HEK293 (cell line): ENCODE measurements around the gene PSMD12.

Source experiments
- CTCF ChIA-PET: fragments of 350-600 bp; formaldehyde crosslinking; extraction: SDS; loops from one replicate; lab custom pipeline; 2021; ENCODE audit warnings: antibody characterized with exemption; lab: Yijun Ruan, JAX
- POLR2A ChIA-PET: fragments of 300-600 bp; formaldehyde crosslinking; extraction: SDS; loops from one replicate; lab custom pipeline; 2020; ENCODE audit warnings: antibody characterized with exemption, inconsistent platforms; lab: Yijun Ruan, JAX
- H3K27ac ChIP-seq: fragments of 200-500 bp; sonication (Bioruptor generic); 2 replicates; pipeline ENCODE4 v1.5.1; 2014; ENCODE audit warnings: low read depth, low read length, control low read depth, inconsistent platforms; ENCODE audit errors: extremely low read depth
- H3K36me3 ChIP-seq, 2 experiments: fragments of 200-500 bp in 1 of 2; sonication (Bioruptor generic) in 1 of 2; 1 replicate in 1 of 2; 2 replicates in 1 of 2; pipeline ENCODE4 v1.5.1; 2014 to 2017; ENCODE audit warnings: inconsistent platforms in 2 of 2, low read length in 2 of 2; ENCODE audit not compliant: control insufficient read depth in 2 of 2, insufficient read depth in 1 of 2
- H3K4me1 ChIP-seq: fragments of 200-500 bp; sonication (Bioruptor generic); 2 replicates; pipeline ENCODE4 v1.5.1; 2014; ENCODE audit warnings: mild to moderate bottlenecking, low read length, inconsistent platforms; ENCODE audit not compliant: control insufficient read depth, insufficient read depth
- H3K4me3 ChIP-seq: 2 replicates; pipeline ENCODE4 v1.5.1; 2011; ENCODE audit warnings: low read depth, mild to moderate bottlenecking, control low read depth, low read length, moderate library complexity
- H3K9me3 ChIP-seq: fragments of 200-500 bp; sonication (Bioruptor generic); 2 replicates; pipeline ENCODE4 v1.5.1; 2014; ENCODE audit warnings: low read depth, low read length, inconsistent platforms; ENCODE audit not compliant: control insufficient read depth, insufficient read depth
- EGR2 ChIP-seq: fragments of 450-650 bp; formaldehyde crosslinking; IDR thresholded peaks from 2 replicates; pipeline ENCODE4 v1.5.1; 2016; ENCODE audit warnings: low read depth, missing biosample characterization, missing genetic modification characterization
- MEIS1 ChIP-seq: sonication (generic); formaldehyde crosslinking; IDR thresholded peaks from 2 replicates; pipeline ENCODE4 v1.8.1; 2022; ENCODE audit warnings: missing genetic modification reagents, mild to moderate bottlenecking, borderline replicate concordance
- PRDM1 ChIP-seq: fragments of 450-650 bp; formaldehyde crosslinking; IDR thresholded peaks from 2 replicates; pipeline ENCODE4; 2016; ENCODE audit warnings: missing biosample characterization, missing genetic modification characterization
- PRDM2 ChIP-seq: fragments of 450-650 bp; formaldehyde crosslinking; IDR thresholded peaks from 2 replicates; pipeline ENCODE4 v1.5.1; 2016; ENCODE audit warnings: missing biosample characterization, missing genetic modification characterization, borderline replicate concordance
- SCRT2 ChIP-seq: fragments of 450-650 bp; formaldehyde crosslinking; IDR thresholded peaks from 2 replicates; pipeline ENCODE4 v1.5.1; 2016; ENCODE audit warnings: missing biosample characterization, missing genetic modification characterization
- SETDB1 ChIP-seq: IDR thresholded peaks from one replicate; pipeline ENCODE4 v1.6.1; 2017; ENCODE audit warnings: mild to moderate bottlenecking, low read length, moderate library complexity, mixed read lengths; ENCODE audit not compliant: insufficient read length
- ZEB2 ChIP-seq: fragments of 450-650 bp; formaldehyde crosslinking; IDR thresholded peaks from 2 replicates; pipeline ENCODE4 v1.5.1; 2016; ENCODE audit warnings: missing biosample characterization, missing genetic modification characterization
- ZNF114 ChIP-seq: fragments of 450-650 bp; formaldehyde crosslinking; IDR thresholded peaks from 2 replicates; pipeline ENCODE4 v1.5.0; 2017; ENCODE audit warnings: missing biosample characterization, missing genetic modification characterization
- ZNF19 ChIP-seq: fragments of 450-650 bp; formaldehyde crosslinking; IDR thresholded peaks from 2 replicates; pipeline ENCODE4; 2016; ENCODE audit warnings: missing biosample characterization, missing genetic modification characterization, low read depth
- ZNF248 ChIP-seq: fragments of 450-650 bp; formaldehyde crosslinking; IDR thresholded peaks from 2 replicates; pipeline ENCODE4 v1.5.1; 2017; ENCODE audit warnings: missing biosample characterization, missing genetic modification characterization
- ZNF416 ChIP-seq: fragments of 450-650 bp; formaldehyde crosslinking; IDR thresholded peaks from 2 replicates; pipeline ENCODE4 v1.5.1; 2016; ENCODE audit warnings: missing biosample characterization, missing genetic modification characterization
- ZNF449 ChIP-seq: fragments of 450-650 bp; formaldehyde crosslinking; IDR thresholded peaks from 2 replicates; pipeline ENCODE4 v1.5.1; 2017; ENCODE audit warnings: missing biosample characterization, mild to moderate bottlenecking, missing genetic modification characterization, moderate library complexity
- ZNF473 ChIP-seq: fragments of 450-650 bp; formaldehyde crosslinking; IDR thresholded peaks from 2 replicates; pipeline ENCODE4 v1.5.1; 2017; ENCODE audit warnings: missing biosample characterization, missing genetic modification characterization
- ZNF501 ChIP-seq: fragments of 450-650 bp; formaldehyde crosslinking; IDR thresholded peaks from 2 replicates; pipeline ENCODE4 v1.5.1; 2016; ENCODE audit warnings: missing biosample characterization, missing genetic modification characterization
- ZNF514 ChIP-seq: fragments of 450-650 bp; formaldehyde crosslinking; IDR thresholded peaks from 2 replicates; pipeline ENCODE4 v1.5.1; 2016; ENCODE audit warnings: missing biosample characterization, missing genetic modification characterization
- ZNF548 ChIP-seq: fragments of 450-650 bp; formaldehyde crosslinking; IDR thresholded peaks from 2 replicates; pipeline ENCODE4 v1.5.1; 2016; ENCODE audit warnings: missing biosample characterization, missing genetic modification characterization
- ZNF560 ChIP-seq: fragments of 450-650 bp; formaldehyde crosslinking; IDR thresholded peaks from 2 replicates; pipeline ENCODE4 v1.5.1; 2017; ENCODE audit warnings: missing biosample characterization, missing genetic modification characterization, borderline replicate concordance
- ZNF585B ChIP-seq: fragments of 450-650 bp; formaldehyde crosslinking; IDR thresholded peaks from 2 replicates; pipeline ENCODE4 v1.5.1; 2016; ENCODE audit warnings: missing biosample characterization, missing genetic modification characterization
- ZNF600 ChIP-seq: fragments of 450-650 bp; formaldehyde crosslinking; IDR thresholded peaks from 2 replicates; pipeline ENCODE4 v1.5.1; 2016; ENCODE audit warnings: missing biosample characterization, missing genetic modification characterization
- ZNF768 ChIP-seq: fragments of 450-650 bp; formaldehyde crosslinking; IDR thresholded peaks from 2 replicates; pipeline ENCODE4 v1.5.1; 2018; ENCODE audit warnings: missing biosample characterization, mild to moderate bottlenecking, missing genetic modification characterization
- ZXDB ChIP-seq: fragments of 450-650 bp; formaldehyde crosslinking; IDR thresholded peaks from 2 replicates; pipeline ENCODE4 v1.5.1; 2016; ENCODE audit warnings: missing biosample characterization, missing genetic modification characterization
- TF ChIP-seq, protein P1 (sequence below): fragments of 450-650 bp; formaldehyde crosslinking; IDR thresholded peaks from 2 replicates; pipeline ENCODE4 v1.5.0; 2017; ENCODE audit warnings: missing biosample characterization, missing genetic modification characterization, borderline replicate concordance
- TF ChIP-seq, protein P2 (sequence below): sonication (generic); formaldehyde crosslinking; IDR thresholded peaks from 2 replicates; pipeline ENCODE4 v1.8.1; 2022; ENCODE audit warnings: mild to moderate bottlenecking, moderate library complexity, missing genetic modification reagents
- TF ChIP-seq, protein P3 (sequence below): fragments of 450-650 bp; formaldehyde crosslinking; IDR thresholded peaks from 2 replicates; pipeline ENCODE4 v1.5.1; 2017; ENCODE audit warnings: missing biosample characterization, missing genetic modification characterization

Gene PSMD12

DNA sequence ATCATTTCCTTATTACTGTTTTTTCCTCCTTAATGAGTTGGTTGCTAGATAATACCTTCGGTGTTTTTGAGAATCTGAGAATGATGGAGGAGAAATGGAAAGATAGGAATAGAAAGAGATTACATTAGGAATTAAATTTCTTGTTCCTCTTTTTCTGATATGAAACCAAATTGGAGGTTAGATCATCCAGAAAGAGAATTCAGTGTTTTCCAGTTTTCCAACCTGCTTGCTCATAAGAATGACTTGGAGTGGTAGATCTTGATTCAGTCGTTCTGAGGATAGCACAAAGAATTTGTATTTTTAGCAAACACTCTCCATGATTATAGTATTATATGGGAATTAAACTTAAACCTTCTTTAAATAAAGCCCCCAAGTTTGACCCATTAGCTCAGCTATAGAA, 46.6 kb upstream of the PSMD12 start:
- Histone ChIP-seq H3K36me3 (no peaks in the 10 kb centered on the region), H3K4me1 (no peaks in the 10 kb centered on the region), H3K9me3 (no peaks in the 10 kb centered on the region), H3K27ac (no peak overlapping the region), H3K4me3 (no peak overlapping the region)
- ChIA-PET CTCF (no interaction called here), POLR2A (no interaction called here)
- TF ChIP-seq MEIS1 (CRISPR knock-in tag) (no peak), ZNF501 (tag by site-specific recombination) (no peak), ZNF514 (no peak), ZNF114 (tag by site-specific recombination) (no peak), ZNF449 (no peak), ZNF560 (tag by site-specific recombination) (no peak), ZNF416 (tag by site-specific recombination) (no peak), ZXDB (tag by site-specific recombination) (no peak), ZEB2 (tag by site-specific recombination) (no peak), PRDM2 (tag by site-specific recombination) (no peak), ZNF473 (tag by site-specific recombination) (no peak), ZNF19 (tag by site-specific recombination) (no peak), ZNF548 (no peak)

- POLR2A ChIA-PET = no interaction called here
- no peaks in the 10 kb centered on the region for H3K36me3 ChIP-seq
- H3K27ac ChIP-seq = no peak overlapping the region
- TF ChIP-seq EGR2 (tag by site-specific recombination) (no peak), SETDB1 (no peak), ZNF768 (tag by site-specific recombination) (no peak), ZNF585B (tag by site-specific recombination) (no peak), ZNF248 (tag by site-specific recombination) (no peak), ZNF560 (tag by site-specific recombination) (no peak), SCRT2 (tag by site-specific recombination) (no peak), PRDM1 (tag by site-specific recombination) (no peak), ZNF600 (tag by site-specific recombination) (no peak)
- TF ChIP-seq, protein P1, sequence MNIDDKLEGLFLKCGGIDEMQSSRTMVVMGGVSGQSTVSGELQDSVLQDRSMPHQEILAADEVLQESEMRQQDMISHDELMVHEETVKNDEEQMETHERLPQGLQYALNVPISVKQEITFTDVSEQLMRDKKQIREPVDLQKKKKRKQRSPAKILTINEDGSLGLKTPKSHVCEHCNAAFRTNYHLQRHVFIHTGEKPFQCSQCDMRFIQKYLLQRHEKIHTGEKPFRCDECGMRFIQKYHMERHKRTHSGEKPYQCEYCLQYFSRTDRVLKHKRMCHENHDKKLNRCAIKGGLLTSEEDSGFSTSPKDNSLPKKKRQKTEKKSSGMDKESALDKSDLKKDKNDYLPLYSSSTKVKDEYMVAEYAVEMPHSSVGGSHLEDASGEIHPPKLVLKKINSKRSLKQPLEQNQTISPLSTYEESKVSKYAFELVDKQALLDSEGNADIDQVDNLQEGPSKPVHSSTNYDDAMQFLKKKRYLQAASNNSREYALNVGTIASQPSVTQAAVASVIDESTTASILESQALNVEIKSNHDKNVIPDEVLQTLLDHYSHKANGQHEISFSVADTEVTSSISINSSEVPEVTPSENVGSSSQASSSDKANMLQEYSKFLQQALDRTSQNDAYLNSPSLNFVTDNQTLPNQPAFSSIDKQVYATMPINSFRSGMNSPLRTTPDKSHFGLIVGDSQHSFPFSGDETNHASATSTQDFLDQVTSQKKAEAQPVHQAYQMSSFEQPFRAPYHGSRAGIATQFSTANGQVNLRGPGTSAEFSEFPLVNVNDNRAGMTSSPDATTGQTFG = no peak
- TF ChIP-seq, protein P2, sequence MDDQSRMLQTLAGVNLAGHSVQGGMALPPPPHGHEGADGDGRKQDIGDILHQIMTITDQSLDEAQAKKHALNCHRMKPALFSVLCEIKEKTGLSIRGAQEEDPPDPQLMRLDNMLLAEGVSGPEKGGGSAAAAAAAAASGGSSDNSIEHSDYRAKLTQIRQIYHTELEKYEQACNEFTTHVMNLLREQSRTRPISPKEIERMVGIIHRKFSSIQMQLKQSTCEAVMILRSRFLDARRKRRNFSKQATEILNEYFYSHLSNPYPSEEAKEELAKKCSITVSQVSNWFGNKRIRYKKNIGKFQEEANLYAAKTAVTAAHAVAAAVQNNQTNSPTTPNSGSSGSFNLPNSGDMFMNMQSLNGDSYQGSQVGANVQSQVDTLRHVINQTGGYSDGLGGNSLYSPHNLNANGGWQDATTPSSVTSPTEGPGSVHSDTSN (CRISPR knock-in tag) = no peak
- TF ChIP-seq, protein P3, sequence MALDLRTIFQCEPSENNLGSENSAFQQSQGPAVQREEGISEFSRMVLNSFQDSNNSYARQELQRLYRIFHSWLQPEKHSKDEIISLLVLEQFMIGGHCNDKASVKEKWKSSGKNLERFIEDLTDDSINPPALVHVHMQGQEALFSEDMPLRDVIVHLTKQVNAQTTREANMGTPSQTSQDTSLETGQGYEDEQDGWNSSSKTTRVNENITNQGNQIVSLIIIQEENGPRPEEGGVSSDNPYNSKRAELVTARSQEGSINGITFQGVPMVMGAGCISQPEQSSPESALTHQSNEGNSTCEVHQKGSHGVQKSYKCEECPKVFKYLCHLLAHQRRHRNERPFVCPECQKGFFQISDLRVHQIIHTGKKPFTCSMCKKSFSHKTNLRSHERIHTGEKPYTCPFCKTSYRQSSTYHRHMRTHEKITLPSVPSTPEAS (tag by site-specific recombination) = no peak
- TF ChIP-seq, all 188 proteins: peak for 0
- CTCF ChIA-PET = interaction anchor here (0.5 to 1.1 kb wide), 3 partner anchors 8 to 38 kb away, joined by 3 to 5 read pairs (median 5); no protein-coding TSS in a partner anchor
- no peak overlapping the region for H3K4me3 ChIP-seq
- H3K4me1 ChIP-seq = no peaks in the 10 kb centered on the region
- H3K9me3 ChIP-seq = no peaks in the 10 kb centered on the region
These were observed 45.7 kb upstream of the PSMD12 start for GRCh38 chr17:67412032-67412431.
